Endothelial cell (in vitro differentiated cells): ENCODE results near the gene CDCA3. TPM values are rescaled to one million over a fixed set of nuclear protein-coding genes. Genes with fewer than 3 reads are reported as not detected.

Source experiments
- DNase-seq: peaks from one replicate; pipeline ENCODE4 v3.0.0; 2021; ENCODE audit warnings: low spot score
- H3K27ac Mint-ChIP-seq: one replicate; pipeline ENCODE4 v1.8.0; 2021; ENCODE audit warnings: mixed read lengths, inconsistent platforms; ENCODE audit not compliant: unreplicated experiment
- H3K27me3 Mint-ChIP-seq: one replicate; pipeline ENCODE4 v1.8.0; 2021; ENCODE audit warnings: mild to moderate bottlenecking, moderate library complexity, mixed read lengths, inconsistent platforms; ENCODE audit not compliant: unreplicated experiment
- H3K36me3 Mint-ChIP-seq: one replicate; pipeline ENCODE4 v1.8.0; 2021; ENCODE audit warnings: mild to moderate bottlenecking, low read depth, mixed read lengths, inconsistent platforms; ENCODE audit not compliant: unreplicated experiment
- H3K4me1 Mint-ChIP-seq: one replicate; pipeline ENCODE4 v1.8.0; 2021; ENCODE audit warnings: mild to moderate bottlenecking, mixed read lengths, inconsistent platforms; ENCODE audit not compliant: unreplicated experiment
- H3K4me3 Mint-ChIP-seq: one replicate; pipeline ENCODE4 v1.8.0; 2021; ENCODE audit warnings: mild to moderate bottlenecking, mixed read lengths, inconsistent platforms; ENCODE audit not compliant: unreplicated experiment
- H3K9me3 Mint-ChIP-seq: one replicate; pipeline ENCODE4 v1.8.0; 2021; ENCODE audit warnings: mixed read lengths, inconsistent platforms; ENCODE audit not compliant: unreplicated experiment
- total RNA-seq: library from RNA; stranded (reverse); fragmentation: NEBNext Ultra II Directional; extraction: Animal tissue kit (Norgen Biotek cat#: 25700); gene quantifications from one replicate; pipeline ENCODE4 v1.2.1, GENCODE V29; 2021; ENCODE audit not compliant: unreplicated experiment
- TF ChIP-seq, protein P1 (sequence below): fragments of 200-600 bp; sonication (generic); IDR thresholded peaks from one replicate; pipeline ENCODE4 v1.5.0; 2021; ENCODE audit warnings: antibody characterized with exemption; ENCODE audit not compliant: unreplicated experiment

Gene CDCA3
- total RNA-seq, 1 donor from 2014 or later = 6.2 TPM

DNA sequence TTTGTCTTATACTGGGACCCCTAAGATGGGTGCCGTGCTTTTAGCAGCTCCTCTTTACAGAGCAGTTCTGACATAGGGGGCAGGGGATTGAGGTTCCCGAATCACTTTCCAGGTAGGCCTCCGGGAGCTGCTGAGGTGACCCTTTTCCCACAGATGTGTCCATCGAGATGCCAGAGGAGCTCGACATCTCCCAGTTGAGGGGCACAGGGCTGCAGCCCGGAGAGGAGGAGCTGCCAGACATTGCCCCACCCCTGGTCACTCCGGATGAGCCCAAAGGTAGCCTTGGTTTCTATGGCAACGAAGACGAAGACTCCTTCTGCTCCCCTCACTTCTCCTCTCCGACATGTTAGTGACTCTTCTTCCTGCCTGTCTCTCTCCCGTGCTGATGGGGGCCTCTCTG, 11.9 kb upstream of the CDCA3 start:
- H3K36me3 Mint-ChIP-seq = peaks cover 49% of the 10 kb centered on the region
- no peak for DNase-seq
- TF ChIP-seq, protein P1, sequence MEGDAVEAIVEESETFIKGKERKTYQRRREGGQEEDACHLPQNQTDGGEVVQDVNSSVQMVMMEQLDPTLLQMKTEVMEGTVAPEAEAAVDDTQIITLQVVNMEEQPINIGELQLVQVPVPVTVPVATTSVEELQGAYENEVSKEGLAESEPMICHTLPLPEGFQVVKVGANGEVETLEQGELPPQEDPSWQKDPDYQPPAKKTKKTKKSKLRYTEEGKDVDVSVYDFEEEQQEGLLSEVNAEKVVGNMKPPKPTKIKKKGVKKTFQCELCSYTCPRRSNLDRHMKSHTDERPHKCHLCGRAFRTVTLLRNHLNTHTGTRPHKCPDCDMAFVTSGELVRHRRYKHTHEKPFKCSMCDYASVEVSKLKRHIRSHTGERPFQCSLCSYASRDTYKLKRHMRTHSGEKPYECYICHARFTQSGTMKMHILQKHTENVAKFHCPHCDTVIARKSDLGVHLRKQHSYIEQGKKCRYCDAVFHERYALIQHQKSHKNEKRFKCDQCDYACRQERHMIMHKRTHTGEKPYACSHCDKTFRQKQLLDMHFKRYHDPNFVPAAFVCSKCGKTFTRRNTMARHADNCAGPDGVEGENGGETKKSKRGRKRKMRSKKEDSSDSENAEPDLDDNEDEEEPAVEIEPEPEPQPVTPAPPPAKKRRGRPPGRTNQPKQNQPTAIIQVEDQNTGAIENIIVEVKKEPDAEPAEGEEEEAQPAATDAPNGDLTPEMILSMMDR = no peak
- H3K27me3 Mint-ChIP-seq = peaks cover 14% of the 10 kb centered on the region
- peaks cover 3% of the 10 kb centered on the region for H3K4me1 Mint-ChIP-seq
- H3K9me3 Mint-ChIP-seq = no peaks in the 10 kb centered on the region
- peak overlapping the region; percentile 8 for H3K4me3 Mint-ChIP-seq
- no peak overlapping the region for H3K27ac Mint-ChIP-seq

DNA sequence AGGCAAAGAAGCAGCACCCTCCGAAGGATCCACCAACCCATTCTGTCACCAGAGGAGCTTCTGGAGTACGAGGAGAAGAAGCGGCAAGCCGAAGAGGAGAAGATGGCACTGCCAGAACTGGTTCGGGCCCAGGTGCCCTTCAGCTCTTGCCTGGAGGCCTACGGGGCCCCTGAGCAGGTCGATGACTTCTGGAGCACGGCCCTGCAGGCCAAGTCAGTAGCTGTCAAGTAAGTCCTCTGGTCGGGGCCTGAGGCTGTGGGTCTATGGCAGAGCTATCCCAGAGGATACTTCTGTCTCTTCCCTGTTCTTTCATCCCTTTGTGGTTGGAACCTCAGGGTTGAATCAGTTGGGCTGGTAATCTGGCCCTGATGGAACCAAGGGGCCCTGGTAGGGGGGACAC, 10.3 kb upstream of the CDCA3 start:
- H3K4me1 Mint-ChIP-seq = peaks cover under 1% of the 10 kb centered on the region
- H3K4me3 Mint-ChIP-seq = no peak overlapping the region
- peaks cover 60% of the 10 kb centered on the region for H3K36me3 Mint-ChIP-seq
- H3K9me3 Mint-ChIP-seq = no peaks in the 10 kb centered on the region
- no peak for DNase-seq
- H3K27me3 Mint-ChIP-seq = peaks cover 11% of the 10 kb centered on the region
- no peak overlapping the region for H3K27ac Mint-ChIP-seq
- TF ChIP-seq, protein P1 = no peak

DNA sequence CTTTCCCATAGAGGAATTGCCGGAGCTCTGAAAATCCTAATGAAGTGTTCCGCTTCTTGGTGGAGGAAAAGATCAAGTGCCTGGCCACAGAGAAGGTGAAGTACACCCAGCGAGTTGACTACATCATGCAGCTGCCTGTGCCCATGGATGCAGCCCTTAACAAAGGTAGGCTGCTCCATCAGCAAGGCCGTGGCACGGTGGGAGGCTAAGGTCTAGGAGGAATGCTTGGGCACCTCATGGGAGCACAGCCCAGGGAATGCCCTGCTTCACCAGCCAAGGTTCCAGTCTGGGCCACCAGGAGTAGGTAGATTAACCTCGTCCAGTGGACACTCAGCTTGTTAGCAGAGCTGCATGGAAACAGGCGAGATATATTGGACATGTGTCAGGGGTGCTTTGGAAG, 9.9 kb upstream of the CDCA3 start:
- H3K27me3 Mint-ChIP-seq = peaks cover 11% of the 10 kb centered on the region
- H3K36me3 Mint-ChIP-seq = peaks cover 60% of the 10 kb centered on the region
- no peaks in the 10 kb centered on the region for H3K9me3 Mint-ChIP-seq
- H3K4me3 Mint-ChIP-seq = peak overlapping the region; percentile 74
- TF ChIP-seq, protein P1 = no peak
- no peaks in the 10 kb centered on the region for H3K4me1 Mint-ChIP-seq
- no peak for DNase-seq
- H3K27ac Mint-ChIP-seq = no peak overlapping the region

DNA sequence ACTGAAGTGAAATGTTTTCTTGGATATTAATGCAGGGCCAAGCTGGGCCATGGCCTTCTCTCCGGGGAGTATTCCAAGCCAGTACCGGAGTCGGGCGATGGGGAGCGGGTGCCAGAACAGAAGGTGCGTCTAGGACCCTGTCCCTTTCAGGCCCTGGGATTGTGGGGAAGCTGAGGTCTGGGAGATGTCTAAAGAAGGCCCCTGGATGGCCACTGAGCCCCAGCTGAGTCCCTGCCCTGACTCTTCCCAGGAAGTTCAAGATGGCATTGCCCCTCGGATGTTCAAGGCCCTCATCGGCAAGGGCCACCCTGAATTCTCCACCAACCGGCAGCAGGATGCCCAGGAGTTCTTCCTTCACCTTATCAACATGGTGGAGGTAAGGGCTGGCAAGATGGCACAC, 9.0 kb upstream of the CDCA3 start:
- Mint-ChIP-seq H3K27me3 (peaks cover 6% of the 10 kb centered on the region), H3K4me3 (peak overlapping the region; percentile 74), H3K27ac (no peak overlapping the region), H3K9me3 (no peaks in the 10 kb centered on the region), H3K36me3 (peaks cover 56% of the 10 kb centered on the region), H3K4me1 (no peaks in the 10 kb centered on the region)
- no peak for DNase-seq
- TF ChIP-seq, protein P1 = no peak

DNA sequence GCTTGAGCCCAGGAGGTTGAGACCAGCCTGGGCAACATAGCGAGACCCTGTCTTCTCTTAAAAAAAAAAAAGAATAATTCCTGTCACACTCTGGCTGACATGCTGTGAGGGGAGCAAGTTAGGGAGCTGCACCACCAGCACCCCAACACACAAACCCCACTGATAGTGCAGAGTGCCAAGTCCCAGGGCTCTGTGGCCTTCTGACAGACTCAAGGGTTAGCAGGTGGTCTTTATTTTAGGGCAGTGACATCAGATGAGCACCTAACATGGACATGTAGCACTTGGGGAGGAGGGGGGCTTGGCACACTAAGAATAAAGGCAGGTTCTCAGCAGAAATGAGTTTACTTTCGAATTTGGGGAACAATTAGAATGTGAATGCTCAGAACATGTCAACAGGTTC, 7.7 kb upstream of the CDCA3 start:
- TF ChIP-seq, protein P1 = no peak
- Mint-ChIP-seq H3K36me3 (peaks cover 49% of the 10 kb centered on the region), H3K27ac (no peak overlapping the region)

More for the DNA sequence above, 7.7 kb upstream of the CDCA3 start:
- no peak for DNase-seq
- H3K27me3 Mint-ChIP-seq = peaks cover 6% of the 10 kb centered on the region
- H3K9me3 Mint-ChIP-seq = no peaks in the 10 kb centered on the region
- H3K4me1 Mint-ChIP-seq = peaks cover 9% of the 10 kb centered on the region
- H3K4me3 Mint-ChIP-seq = no peak overlapping the region
